K562 (cell line): Measurements from ENCODE around the gene EVI5. TPM values are rescaled to one million over a fixed set of nuclear protein-coding genes. Genes with fewer than 3 reads are reported as not detected.

Experiments
- CBX5 ChIP-seq: IDR thresholded peaks from 2 replicates; pipeline ENCODE4 v1.6.1; 2014; ENCODE audit warnings: low read depth, borderline replicate concordance
- CXXC5 ChIP-seq: fragments of 250-450 bp; sonication (Bioruptor Pico); IDR thresholded peaks from 2 replicates; pipeline ENCODE4 v1.8.0; 2022; ENCODE audit warnings: inconsistent platforms, mild to moderate bottlenecking, moderate library complexity
- FOS ChIP-seq: IDR thresholded peaks from 3 replicates; pipeline ENCODE4 v1.6.1; 2011; ENCODE audit not compliant: insufficient read length; ENCODE audit errors: extremely low read depth
- FOXK1 ChIP-seq: sonication (generic); formaldehyde crosslinking; IDR thresholded peaks from 2 replicates; pipeline ENCODE4 v1.8.0; 2022; ENCODE audit warnings: missing genetic modification reagents, mild to moderate bottlenecking, borderline replicate concordance
- GTF3C2 ChIP-seq: IDR thresholded peaks from 3 replicates; pipeline ENCODE4 v1.6.1; 2011; ENCODE audit warnings: borderline replicate concordance, mild to moderate bottlenecking, moderate library complexity; ENCODE audit not compliant: insufficient read length; ENCODE audit errors: extremely low read depth
- HNRNPK ChIP-seq: fragments of 200-400 bp; formaldehyde crosslinking; IDR thresholded peaks from one replicate; pipeline ENCODE4 v1.6.1; 2018; ENCODE audit warnings: mild to moderate bottlenecking, low read depth, low read length; ENCODE audit not compliant: poor library complexity, severe bottlenecking
- ILF3 ChIP-seq: fragments of 450-650 bp; IDR thresholded peaks from 2 replicates; pipeline ENCODE4 v1.6.1; 2018; ENCODE audit warnings: antibody characterized with exemption, mild to moderate bottlenecking, moderate library complexity, borderline replicate concordance
- MXI1 ChIP-seq: IDR thresholded peaks from 2 replicates; pipeline ENCODE4 v1.6.1; 2011; ENCODE audit warnings: low read depth, mild to moderate bottlenecking, improper control_type of control experiment, low read length
- MYBL2 ChIP-seq, 2 experiments: fragments of 450-650 bp in 1 of 2; sonication (generic) in 1 of 2; formaldehyde crosslinking in 1 of 2; IDR thresholded peaks; 2 replicates each; pipeline versions ENCODE4 v1.6.1 to v1.8.1; 2017 to 2022; ENCODE audit warnings: borderline replicate concordance in 1 of 2, inconsistent platforms in 1 of 2, low read depth in 1 of 2, mild to moderate bottlenecking in 1 of 2, missing genetic modification reagents in 1 of 2, moderate library complexity in 1 of 2
- MYC ChIP-seq, 2 experiments: fragments of 250-450 bp in 1 of 2; sonication (Bioruptor Pico) in 1 of 2; IDR thresholded peaks; 2 replicates each; pipeline versions ENCODE4 v1.5.1 to v1.6.1; 2012 to 2021; ENCODE audit warnings: low read depth in 2 of 2, borderline replicate concordance in 1 of 2, improper control_type of control experiment in 1 of 2, low read length in 1 of 2, mild to moderate bottlenecking in 1 of 2, moderate library complexity in 1 of 2
- POLR2B ChIP-seq: fragments of 450-650 bp; IDR thresholded peaks from 2 replicates; pipeline ENCODE4 v1.6.1; 2018; ENCODE audit warnings: low read depth; ENCODE audit not compliant: partially characterized antibody
- RBBP5 ChIP-seq: fragments of 200-600 bp; sonication (generic); IDR thresholded peaks from 2 replicates; pipeline ENCODE4 v1.6.1; 2012; ENCODE audit warnings: borderline replicate concordance, mild to moderate bottlenecking, low read length, control low read depth, inconsistent platforms; ENCODE audit not compliant: insufficient read depth, poor library complexity, severe bottlenecking
- ZBTB7A ChIP-seq: IDR thresholded peaks from 2 replicates; pipeline ENCODE4 v1.6.1; 2011; ENCODE audit warnings: low read depth, mild to moderate bottlenecking, low read length, moderate library complexity, borderline replicate concordance; ENCODE audit not compliant: control insufficient read depth
- ZNF124 ChIP-seq: sonication (generic); formaldehyde crosslinking; IDR thresholded peaks from 2 replicates; pipeline ENCODE4 v1.8.1; 2022; ENCODE audit warnings: missing genetic modification reagents
- polyA plus RNA-seq, 8 experiments: library from polyadenylated mRNA; depleted of rRNA in 4 of 8; stranded (reverse) in 5 of 8; unstranded in 3 of 8; fragments of >200 nt; fragmentation: Nextera tagmentation in 2 of 8; fragmentation: Illumina TruSeq in 1 of 8; extraction: Ambion mirVana in 2 of 8; extraction: Trizol in 1 of 8; gene quantifications; 2 replicates each; pipeline versions ENCODE4 v1.2.1 to v1.2.3, GENCODE V29; 2011 to 2014; ENCODE audit warnings: inconsistent platforms in 1 of 8, missing spikeins in 1 of 8
- total RNA-seq, 7 experiments: library from RNA; depleted of rRNA in 6 of 7; stranded (reverse); fragments of >200 nt in 6 of 7; fragmentation: Illumina TruSeq in 2 of 7; extraction: Trizol in 2 of 7; gene quantifications; 2 replicates each; pipeline versions ENCODE4 v1.2.1 to v1.2.3, GENCODE V29; 2011 to 2021; ENCODE audit warnings: low replicate concordance in 1 of 7
- TF ChIP-seq, protein P1 (sequence below): fragments of 450-650 bp; formaldehyde crosslinking; IDR thresholded peaks from 2 replicates; pipeline ENCODE4 v1.4.0; 2022; ENCODE audit warnings: missing genetic modification characterization
- TF ChIP-seq, protein P2 (sequence below): fragments of 450-650 bp; IDR thresholded peaks from 2 replicates; pipeline ENCODE4 v1.6.1; 2017; ENCODE audit warnings: antibody characterized with exemption, mild to moderate bottlenecking

Gene EVI5
- total and polyA plus RNA-seq, 9 of the 15 experiments (the other 6 are each of a cell fraction or from before 2014, with no cell fraction given), result 1.7 to 50.1 (median 13.7) TPM

DNA sequence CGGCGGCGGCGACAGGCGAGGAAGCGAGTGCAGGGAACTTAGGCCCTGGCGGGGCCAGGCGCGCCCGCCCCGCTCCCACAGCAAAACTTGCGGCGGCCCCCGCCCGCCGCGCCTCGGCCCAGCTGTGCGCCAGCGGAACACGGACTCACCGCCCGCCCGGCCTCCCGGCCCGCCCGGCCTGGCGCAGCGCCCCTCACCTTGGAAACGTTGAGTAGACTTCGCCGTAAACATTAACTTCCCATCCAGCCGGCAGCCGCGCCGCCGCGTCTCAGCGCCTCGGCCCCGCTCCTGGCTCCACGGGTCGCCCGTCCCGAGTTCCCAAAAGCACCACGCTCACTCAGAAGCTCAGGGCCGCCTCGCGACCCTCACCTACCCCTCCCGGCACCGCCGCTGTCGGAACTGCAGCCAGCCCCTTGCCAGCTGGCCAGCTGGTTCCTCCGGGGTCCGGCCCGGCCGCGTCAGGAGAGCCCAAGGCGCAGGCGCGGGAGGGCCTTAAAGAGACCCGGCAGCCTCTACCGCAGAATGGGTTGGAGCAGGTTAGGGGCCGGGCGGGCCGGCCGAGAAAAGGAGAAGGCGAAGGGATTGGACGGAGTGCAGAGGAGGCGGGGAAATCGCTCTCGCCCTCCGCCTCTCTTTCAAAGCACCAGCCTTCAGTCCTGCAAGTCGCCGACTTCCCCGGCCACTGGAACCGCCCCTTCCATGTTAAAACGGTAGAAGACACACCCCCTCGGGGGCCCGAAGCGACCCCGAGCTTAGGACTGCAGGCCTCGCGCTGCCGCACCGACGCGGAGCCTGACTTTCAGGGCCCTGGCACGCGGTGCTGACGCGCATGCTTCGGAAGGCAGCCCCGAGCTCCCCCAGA, at the start of gene EVI5 (continued):
- TF ChIP-seq GTF3C2 (no peak), ILF3 (no peak), POLR2B (peak; percentile 82), MXI1 (no peak), MYC (IDR thresholded peaks at IDR 0.05; ENCODE audit: low read depth, low read length) (peak; percentile 92), MYC (CRISPR knock-in tag; IDR thresholded peaks at IDR 0.05; ENCODE audit: borderline replicate concordance, low read depth) (no peak; the same call in 1 of the 2 replicates), FOS (no peak), ZNF124 (CRISPR knock-in tag) (no peak), HNRNPK (peak; percentile 40), CBX5 (no peak), MYBL2 (IDR thresholded peaks at IDR 0.05; ENCODE audit: low read depth) (no peak), MYBL2 (CRISPR knock-in tag; IDR thresholded peaks at IDR 0.05; ENCODE audit: borderline replicate concordance) (no peak), FOXK1 (CRISPR knock-in tag) (0 out of 2 replicates have a peak, but pooled peaks have one; percentile 48), CXXC5 (CRISPR knock-in tag) (peak; percentile 78), ZBTB7A (peak; percentile 87), RBBP5 (peak; percentile 80)
- TF ChIP-seq, protein P1, sequence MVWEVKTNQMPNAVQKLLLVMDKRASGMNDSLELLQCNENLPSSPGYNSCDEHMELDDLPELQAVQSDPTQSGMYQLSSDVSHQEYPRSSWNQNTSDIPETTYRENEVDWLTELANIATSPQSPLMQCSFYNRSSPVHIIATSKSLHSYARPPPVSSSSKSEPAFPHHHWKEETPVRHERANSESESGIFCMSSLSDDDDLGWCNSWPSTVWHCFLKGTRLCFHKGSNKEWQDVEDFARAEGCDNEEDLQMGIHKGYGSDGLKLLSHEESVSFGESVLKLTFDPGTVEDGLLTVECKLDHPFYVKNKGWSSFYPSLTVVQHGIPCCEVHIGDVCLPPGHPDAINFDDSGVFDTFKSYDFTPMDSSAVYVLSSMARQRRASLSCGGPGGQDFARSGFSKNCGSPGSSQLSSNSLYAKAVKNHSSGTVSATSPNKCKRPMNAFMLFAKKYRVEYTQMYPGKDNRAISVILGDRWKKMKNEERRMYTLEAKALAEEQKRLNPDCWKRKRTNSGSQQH (CRISPR knock-in tag), result 0 out of 2 replicates have a peak, but pooled peaks have one; percentile 51
- TF ChIP-seq, protein P2, sequence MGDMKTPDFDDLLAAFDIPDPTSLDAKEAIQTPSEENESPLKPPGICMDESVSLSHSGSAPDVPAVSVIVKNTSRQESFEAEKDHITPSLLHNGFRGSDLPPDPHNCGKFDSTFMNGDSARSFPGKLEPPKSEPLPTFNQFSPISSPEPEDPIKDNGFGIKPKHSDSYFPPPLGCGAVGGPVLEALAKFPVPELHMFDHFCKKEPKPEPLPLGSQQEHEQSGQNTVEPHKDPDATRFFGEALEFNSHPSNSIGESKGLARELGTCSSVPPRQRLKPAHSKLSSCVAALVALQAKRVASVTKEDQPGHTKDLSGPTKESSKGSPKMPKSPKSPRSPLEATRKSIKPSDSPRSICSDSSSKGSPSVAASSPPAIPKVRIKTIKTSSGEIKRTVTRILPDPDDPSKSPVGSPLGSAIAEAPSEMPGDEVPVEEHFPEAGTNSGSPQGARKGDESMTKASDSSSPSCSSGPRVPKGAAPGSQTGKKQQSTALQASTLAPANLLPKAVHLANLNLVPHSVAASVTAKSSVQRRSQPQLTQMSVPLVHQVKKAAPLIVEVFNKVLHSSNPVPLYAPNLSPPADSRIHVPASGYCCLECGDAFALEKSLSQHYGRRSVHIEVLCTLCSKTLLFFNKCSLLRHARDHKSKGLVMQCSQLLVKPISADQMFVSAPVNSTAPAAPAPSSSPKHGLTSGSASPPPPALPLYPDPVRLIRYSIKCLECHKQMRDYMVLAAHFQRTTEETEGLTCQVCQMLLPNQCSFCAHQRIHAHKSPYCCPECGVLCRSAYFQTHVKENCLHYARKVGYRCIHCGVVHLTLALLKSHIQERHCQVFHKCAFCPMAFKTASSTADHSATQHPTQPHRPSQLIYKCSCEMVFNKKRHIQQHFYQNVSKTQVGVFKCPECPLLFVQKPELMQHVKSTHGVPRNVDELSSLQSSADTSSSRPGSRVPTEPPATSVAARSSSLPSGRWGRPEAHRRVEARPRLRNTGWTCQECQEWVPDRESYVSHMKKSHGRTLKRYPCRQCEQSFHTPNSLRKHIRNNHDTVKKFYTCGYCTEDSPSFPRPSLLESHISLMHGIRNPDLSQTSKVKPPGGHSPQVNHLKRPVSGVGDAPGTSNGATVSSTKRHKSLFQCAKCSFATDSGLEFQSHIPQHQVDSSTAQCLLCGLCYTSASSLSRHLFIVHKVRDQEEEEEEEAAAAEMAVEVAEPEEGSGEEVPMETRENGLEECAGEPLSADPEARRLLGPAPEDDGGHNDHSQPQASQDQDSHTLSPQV, result peak; percentile 99
